Measurements from ENCODE around the gene PTPRH. TPM values are rescaled to one million over a fixed set of nuclear protein-coding genes. Genes with fewer than 3 reads are reported as not detected.
A peak's percentile ranks its signal among the peaks of the same experiment; 100 is the strongest.

PTPRH gene
- total RNA-seq, 4 donors from 2014 or later, result 26.4 to 261 (median 246) TPM

DNA sequence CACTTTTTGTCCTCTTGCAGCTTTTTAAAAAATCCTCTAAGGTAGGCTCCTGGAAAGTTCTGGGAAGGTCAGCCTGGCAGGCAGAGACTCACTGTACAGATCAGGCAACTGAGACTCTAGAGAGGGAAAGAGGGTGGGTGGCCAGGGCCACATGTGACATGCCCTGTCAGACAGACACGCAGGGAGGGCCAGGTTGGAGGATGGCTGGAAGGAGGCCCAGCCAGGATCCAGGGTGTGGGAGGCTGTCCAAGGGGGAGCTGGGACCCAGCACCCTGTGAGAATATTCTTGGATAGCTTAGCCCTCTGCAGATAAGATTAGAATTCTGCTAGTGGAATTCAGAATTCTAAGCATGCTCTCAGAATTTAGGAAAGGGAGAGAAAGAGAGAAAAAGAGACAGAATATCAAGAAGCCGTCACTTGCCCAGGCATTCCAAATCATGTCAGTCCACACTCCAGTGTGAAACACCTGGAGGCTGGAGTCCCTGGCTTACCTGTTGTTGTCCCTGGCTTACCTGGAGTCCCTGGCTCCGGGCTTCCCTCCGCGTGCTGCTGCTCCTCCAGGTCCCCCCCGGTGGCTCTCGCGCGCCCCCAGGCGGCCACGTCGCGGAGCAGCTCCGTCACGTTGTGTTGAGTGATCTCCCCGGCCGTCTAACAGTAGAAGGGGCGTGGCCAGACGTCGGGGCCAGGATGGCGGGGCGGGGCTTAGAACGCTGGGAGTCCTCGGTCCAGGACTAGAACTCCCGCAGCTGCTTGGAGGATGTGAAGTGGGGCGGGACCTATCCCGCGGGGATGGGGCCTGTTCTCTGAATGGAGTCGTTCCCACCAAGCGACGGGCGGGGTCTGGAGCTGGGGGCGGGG is 48.9 kb downstream of the PTPRH start:
- DNase-seq, result peak; percentile 67 to 94 (median 91)
- peaks cover 0 to 31% of the 10 kb centered on the region in 2 donors for H3K27me3 ChIP-seq
- H3K27ac ChIP-seq, result no peak overlapping the region
- H3K4me1 ChIP-seq, result peaks cover 0 to 12% (median 3%) of the 10 kb centered on the region in 4 donors
- peaks cover 0 to 6% (median 0%) of the 10 kb centered on the region in 4 donors for H3K9me3 ChIP-seq
- H3K4me3 ChIP-seq, result no peak overlapping the region
- no peak for TF ChIP-seq POLR2A (IDR thresholded peaks at IDR 0.05)
- TF ChIP-seq, protein P1, sequence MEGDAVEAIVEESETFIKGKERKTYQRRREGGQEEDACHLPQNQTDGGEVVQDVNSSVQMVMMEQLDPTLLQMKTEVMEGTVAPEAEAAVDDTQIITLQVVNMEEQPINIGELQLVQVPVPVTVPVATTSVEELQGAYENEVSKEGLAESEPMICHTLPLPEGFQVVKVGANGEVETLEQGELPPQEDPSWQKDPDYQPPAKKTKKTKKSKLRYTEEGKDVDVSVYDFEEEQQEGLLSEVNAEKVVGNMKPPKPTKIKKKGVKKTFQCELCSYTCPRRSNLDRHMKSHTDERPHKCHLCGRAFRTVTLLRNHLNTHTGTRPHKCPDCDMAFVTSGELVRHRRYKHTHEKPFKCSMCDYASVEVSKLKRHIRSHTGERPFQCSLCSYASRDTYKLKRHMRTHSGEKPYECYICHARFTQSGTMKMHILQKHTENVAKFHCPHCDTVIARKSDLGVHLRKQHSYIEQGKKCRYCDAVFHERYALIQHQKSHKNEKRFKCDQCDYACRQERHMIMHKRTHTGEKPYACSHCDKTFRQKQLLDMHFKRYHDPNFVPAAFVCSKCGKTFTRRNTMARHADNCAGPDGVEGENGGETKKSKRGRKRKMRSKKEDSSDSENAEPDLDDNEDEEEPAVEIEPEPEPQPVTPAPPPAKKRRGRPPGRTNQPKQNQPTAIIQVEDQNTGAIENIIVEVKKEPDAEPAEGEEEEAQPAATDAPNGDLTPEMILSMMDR (IDR thresholded peaks at IDR 0.05), result peak; percentile 17 to 92 (median 82)
- H3K36me3 ChIP-seq, result no peaks in the 10 kb centered on the region

DNA sequence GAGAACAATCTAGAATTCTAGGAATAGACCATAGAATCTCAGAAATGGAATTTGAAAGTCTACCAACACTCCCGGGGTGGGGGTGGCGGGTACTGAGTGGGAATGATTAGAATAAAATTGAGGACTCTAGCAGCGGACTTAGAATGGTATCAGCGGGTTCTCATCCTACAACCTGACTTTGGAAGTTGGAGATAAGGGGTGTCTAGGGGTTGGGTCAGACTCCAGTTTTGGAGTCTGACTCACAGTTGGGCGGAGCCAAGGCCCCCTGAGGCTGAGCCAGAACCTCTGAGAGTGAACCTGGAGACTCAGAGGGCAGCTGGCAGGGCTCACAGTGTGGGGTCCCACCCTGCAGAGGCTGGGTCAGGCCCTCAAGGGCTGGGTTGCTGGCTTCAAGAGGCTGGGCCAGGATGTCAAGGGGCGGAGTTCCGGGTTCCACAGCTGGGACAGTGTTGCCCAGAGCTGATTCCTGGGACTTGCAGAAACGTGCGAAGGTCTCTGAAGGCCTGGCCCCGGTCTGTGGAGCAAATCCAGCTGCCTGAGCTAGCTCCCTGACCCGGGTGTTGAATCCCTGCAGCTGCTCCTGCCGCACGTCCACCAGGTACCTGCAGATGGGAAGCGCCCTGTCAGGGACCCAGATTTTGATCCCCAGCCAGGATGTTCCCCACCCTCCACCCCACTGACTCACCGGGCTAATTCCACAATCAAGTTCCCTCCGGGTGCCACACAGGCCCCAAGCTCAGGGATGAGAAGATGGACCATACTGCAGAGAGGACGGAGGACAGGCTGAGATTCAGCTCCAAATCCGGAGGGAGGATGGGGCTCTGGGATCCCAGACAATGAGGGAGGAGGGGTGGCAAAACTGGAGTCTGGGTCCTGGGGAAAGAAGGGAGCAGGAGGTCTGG is 50.2 kb downstream of the PTPRH start:
- DNase-seq, result no peak
- Histone ChIP-seq H3K27me3 (peaks cover 0 to 31% of the 10 kb centered on the region in 2 donors), H3K4me3 (no peak overlapping the region), H3K36me3 (no peaks in the 10 kb centered on the region), H3K4me1 (peaks cover 0 to 12% (median 3%) of the 10 kb centered on the region in 4 donors), H3K9me3 (peaks cover 0 to 6% (median 0%) of the 10 kb centered on the region in 4 donors), H3K27ac (no peak overlapping the region)
- TF ChIP-seq, protein P1 (IDR thresholded peaks at IDR 0.05), result no peak
- TF ChIP-seq POLR2A (IDR thresholded peaks at IDR 0.05), result no peak

DNA sequence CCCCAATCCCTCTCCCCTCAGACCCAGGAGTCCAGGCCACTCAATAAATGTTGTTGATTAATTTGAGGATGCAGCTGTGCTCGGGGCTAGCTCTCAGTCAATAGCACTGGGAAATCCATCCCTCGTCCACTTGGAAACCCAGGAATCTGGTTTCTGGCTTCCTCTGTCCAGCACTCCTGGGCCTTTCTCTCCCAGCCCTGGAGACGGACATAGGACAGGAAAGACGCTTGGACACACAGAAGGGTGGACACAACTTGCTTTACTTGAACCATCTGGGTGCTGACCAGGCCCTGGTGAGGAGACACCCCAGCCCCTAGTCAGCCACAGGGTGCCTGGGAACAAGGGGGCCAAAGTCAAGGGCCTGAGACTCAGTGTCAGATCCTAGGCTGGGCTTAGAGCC is 50.9 kb downstream of the PTPRH start:
- Histone ChIP-seq H3K27me3 (peaks cover 0 to 31% of the 10 kb centered on the region in 2 donors), H3K4me1 (peaks cover 0 to 12% (median 3%) of the 10 kb centered on the region in 4 donors), H3K4me3 (no peak overlapping the region), H3K27ac (no peak overlapping the region), H3K9me3 (peaks cover 0 to 6% (median 0%) of the 10 kb centered on the region in 4 donors), H3K36me3 (no peaks in the 10 kb centered on the region)
- DNase-seq, result no peak
- TF ChIP-seq, protein P1 (IDR thresholded peaks at IDR 0.05), result no peak
- no peak for TF ChIP-seq POLR2A (IDR thresholded peaks at IDR 0.05)

DNA sequence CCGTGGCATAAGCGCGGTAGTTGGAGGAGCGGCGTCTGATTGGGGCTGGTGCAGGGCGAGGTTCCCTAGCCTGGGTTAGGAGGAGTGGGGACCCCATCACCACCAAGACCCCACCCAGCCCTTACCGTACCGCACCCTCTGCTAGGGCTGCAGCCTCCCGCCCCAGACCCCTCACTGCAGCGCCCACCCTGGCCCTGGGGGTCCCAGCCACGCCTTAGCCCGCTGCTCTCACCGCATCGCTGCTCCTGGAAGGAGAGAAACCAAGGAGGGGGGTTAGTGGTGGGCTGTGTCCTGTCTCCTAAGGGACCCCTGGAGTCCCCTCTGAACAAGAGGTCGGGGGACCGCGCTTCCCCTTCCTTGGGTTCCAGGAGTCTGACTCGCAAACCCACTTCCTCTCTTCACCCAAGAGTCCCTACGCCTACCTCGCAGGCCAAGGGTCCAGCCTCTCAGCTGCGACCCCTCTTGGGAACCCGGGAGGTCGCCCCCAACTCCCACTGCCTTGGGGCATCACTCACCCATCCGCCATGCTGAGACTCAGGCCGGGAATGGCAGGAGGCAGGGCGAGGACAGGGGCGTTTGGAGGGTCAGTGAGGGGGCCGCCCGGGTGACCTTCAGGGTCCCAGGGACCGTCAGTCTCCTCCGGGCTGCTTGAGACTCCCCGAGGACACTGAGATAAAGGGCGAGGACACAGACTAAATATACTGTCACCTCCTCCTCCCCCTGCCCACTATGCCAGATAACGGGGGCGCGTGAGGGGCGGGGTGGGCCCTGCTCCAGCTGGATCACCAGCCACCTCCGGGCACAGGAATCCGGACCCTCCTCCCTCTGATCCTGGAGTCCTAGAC is 52.0 kb downstream of the PTPRH start, which contains the start of gene TNNI3:
TNNI3 (minus strand) TSS at position 669 of the 845 bp plus-strand sequence; CDS start at position 526, 143 bp downstream.
- Histone ChIP-seq H3K4me3 (no peak within 1 kb of the TSS), H3K4me1 (peaks cover 0 to 12% (median 3%) of the 10 kb centered on the region in 4 donors), H3K36me3 (no peaks in the 10 kb centered on the region), H3K27ac (no peak within 1 kb of the TSS), H3K9me3 (peaks cover 0 to 6% (median 0%) of the 10 kb centered on the region in 4 donors), H3K27me3 (peaks cover 0 to 29% of the 10 kb centered on the region in 2 donors)
- TF ChIP-seq, protein P1 (IDR thresholded peaks at IDR 0.05), result no peak
- TF ChIP-seq POLR2A (IDR thresholded peaks at IDR 0.05), result no peak
- no peak for DNase-seq
